ENCODE data around the gene TPM2.

TPM2 gene

GRCh38 chr9:35713578-35713977 lies 23.9 kb upstream of the TPM2 start:
- no peaks in the 10 kb centered on the region for H3K4me1 ChIP-seq (ENCODE audit: insufficient read depth, low read length)
- H3K36me3 ChIP-seq (ENCODE audit: insufficient read depth, low read length), result peaks cover 84% of the 10 kb centered on the region
- H3K9me3 ChIP-seq (ENCODE audit: low read length), result no peaks in the 10 kb centered on the region
- H2AFZ ChIP-seq (ENCODE audit: low read depth, low read length), result no peak overlapping the region
- no peak overlapping the region for H3K4me3 ChIP-seq (ENCODE audit: low read length)
- no peaks in the 10 kb centered on the region for H3K27me3 ChIP-seq (ENCODE audit: insufficient read depth, low read length)

DNA sequence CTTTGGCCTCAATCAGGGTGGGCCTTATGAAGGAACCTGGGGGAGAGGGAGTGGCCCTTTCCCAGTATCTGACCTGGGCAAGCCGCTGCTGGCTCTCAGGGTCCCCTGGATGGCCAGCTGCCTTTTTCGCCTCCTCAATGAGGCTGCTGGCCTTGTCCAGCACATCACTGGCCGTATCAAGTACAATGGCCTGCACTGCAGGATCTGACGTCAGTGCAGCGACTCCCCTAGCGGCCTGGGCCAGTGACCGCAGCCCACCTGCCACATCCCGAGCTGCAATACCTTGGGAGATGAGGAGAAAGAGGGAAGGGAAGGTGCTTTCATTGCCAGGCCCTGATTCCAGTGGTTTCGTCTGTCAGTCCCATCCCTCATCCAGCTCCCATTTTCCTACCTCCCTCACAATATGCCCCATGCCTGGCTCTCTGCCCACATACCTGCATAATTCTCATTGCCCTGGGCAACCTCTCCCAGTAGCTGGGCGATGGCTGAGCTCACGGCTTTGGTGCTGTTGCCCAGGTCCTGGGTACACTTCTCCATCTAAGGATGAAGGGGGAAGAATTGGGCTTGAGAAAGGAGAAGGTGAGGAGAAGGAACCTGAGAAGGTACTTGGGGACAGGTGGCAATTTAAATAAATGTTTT lies 23.2 kb upstream of the TPM2 start:
- H3K9me3 ChIP-seq (ENCODE audit: low read length), result no peaks in the 10 kb centered on the region
- H3K4me3 ChIP-seq (ENCODE audit: low read length), result no peak overlapping the region
- no peaks in the 10 kb centered on the region for H3K27me3 ChIP-seq (ENCODE audit: insufficient read depth, low read length)
- no peak overlapping the region for H2AFZ ChIP-seq (ENCODE audit: low read depth, low read length)
- H3K4me1 ChIP-seq (ENCODE audit: insufficient read depth, low read length), result no peaks in the 10 kb centered on the region
- peaks cover 84% of the 10 kb centered on the region for H3K36me3 ChIP-seq (ENCODE audit: insufficient read depth, low read length)

- no peaks in the 10 kb centered on the region for H3K9me3 ChIP-seq (ENCODE audit: low read length)
- H3K36me3 ChIP-seq (ENCODE audit: insufficient read depth, low read length), result peaks cover 84% of the 10 kb centered on the region
- no peak overlapping the region for H2AFZ ChIP-seq (ENCODE audit: low read depth, low read length)
- H3K4me3 ChIP-seq (ENCODE audit: low read length), result no peak overlapping the region
- H3K27me3 ChIP-seq (ENCODE audit: insufficient read depth, low read length), result no peaks in the 10 kb centered on the region
- H3K4me1 ChIP-seq (ENCODE audit: insufficient read depth, low read length), result no peaks in the 10 kb centered on the region
These were observed 22.0 kb upstream of the TPM2 start for GRCh38 chr9:35711501-35712428.

- no peak overlapping the region for H2AFZ ChIP-seq (ENCODE audit: low read depth, low read length)
- H3K9me3 ChIP-seq (ENCODE audit: low read length), result no peaks in the 10 kb centered on the region
- no peak overlapping the region for H3K4me3 ChIP-seq (ENCODE audit: low read length)
- H3K36me3 ChIP-seq (ENCODE audit: insufficient read depth, low read length), result peaks cover 84% of the 10 kb centered on the region
- H3K27me3 ChIP-seq (ENCODE audit: insufficient read depth, low read length), result no peaks in the 10 kb centered on the region
- H3K4me1 ChIP-seq (ENCODE audit: insufficient read depth, low read length), result no peaks in the 10 kb centered on the region
These were observed 21.2 kb upstream of the TPM2 start for GRCh38 chr9:35710818-35711500.

DNA sequence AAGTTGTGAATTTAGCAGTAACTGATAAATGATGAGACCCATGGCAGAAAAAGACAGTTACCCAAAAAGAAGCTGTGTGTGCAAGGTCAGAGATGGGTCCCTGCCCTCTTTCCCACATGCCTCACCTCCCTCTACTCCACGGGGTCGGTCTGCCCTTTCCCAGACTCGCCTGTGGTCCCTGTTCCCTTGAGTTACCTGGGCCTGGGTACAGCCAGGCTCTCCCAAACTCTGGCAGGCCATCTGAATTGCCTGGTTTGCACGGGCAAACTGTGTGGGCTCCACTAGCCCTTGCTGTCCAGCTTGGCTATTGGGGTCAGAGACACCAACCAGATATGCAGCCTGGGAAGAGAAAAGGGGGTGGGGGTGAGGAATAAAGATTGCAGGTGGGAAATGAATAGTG lies 18.4 kb upstream of the TPM2 start:
- H3K4me1 ChIP-seq (ENCODE audit: insufficient read depth, low read length), result no peaks in the 10 kb centered on the region
- peaks cover 90% of the 10 kb centered on the region for H3K36me3 ChIP-seq (ENCODE audit: insufficient read depth, low read length)
- no peaks in the 10 kb centered on the region for H3K27me3 ChIP-seq (ENCODE audit: insufficient read depth, low read length)
- no peaks in the 10 kb centered on the region for H3K9me3 ChIP-seq (ENCODE audit: low read length)
- no peak overlapping the region for H2AFZ ChIP-seq (ENCODE audit: low read depth, low read length)
- no peak overlapping the region for H3K4me3 ChIP-seq (ENCODE audit: low read length)

DNA sequence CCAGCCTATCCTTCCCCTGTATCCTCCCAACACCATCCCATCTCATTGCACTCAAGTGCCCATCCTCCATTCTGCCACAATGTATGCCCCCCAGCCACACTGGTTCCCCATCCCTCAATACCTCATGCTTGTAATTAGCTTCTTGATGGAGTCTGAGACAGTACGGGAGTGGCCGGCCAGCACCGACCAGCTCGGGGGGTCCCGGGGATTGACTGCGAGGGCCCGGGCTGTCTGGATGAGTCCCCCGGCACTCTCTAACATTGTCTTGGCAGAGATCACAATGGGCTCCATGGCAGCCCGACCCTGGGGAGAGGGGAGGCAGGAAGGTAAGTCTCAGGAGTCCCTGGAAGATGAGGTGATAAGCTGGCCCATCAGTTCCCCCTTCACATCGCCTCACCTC lies 17.2 kb upstream of the TPM2 start:
- Histone ChIP-seq H3K27me3 (ENCODE audit: insufficient read depth, low read length) (no peaks in the 10 kb centered on the region), H3K4me1 (ENCODE audit: insufficient read depth, low read length) (no peaks in the 10 kb centered on the region), H3K9me3 (ENCODE audit: low read length) (no peaks in the 10 kb centered on the region), H2AFZ (ENCODE audit: low read depth, low read length) (no peak overlapping the region), H3K36me3 (ENCODE audit: insufficient read depth, low read length) (peaks cover 90% of the 10 kb centered on the region), H3K4me3 (ENCODE audit: low read length) (no peak overlapping the region)

GRCh38 chr9:35705836-35706430 lies 16.2 kb upstream of the TPM2 start:
- Histone ChIP-seq H3K4me3 (ENCODE audit: low read length) (no peak overlapping the region), H3K27me3 (ENCODE audit: insufficient read depth, low read length) (no peaks in the 10 kb centered on the region), H3K4me1 (ENCODE audit: insufficient read depth, low read length) (no peaks in the 10 kb centered on the region)

DNA sequence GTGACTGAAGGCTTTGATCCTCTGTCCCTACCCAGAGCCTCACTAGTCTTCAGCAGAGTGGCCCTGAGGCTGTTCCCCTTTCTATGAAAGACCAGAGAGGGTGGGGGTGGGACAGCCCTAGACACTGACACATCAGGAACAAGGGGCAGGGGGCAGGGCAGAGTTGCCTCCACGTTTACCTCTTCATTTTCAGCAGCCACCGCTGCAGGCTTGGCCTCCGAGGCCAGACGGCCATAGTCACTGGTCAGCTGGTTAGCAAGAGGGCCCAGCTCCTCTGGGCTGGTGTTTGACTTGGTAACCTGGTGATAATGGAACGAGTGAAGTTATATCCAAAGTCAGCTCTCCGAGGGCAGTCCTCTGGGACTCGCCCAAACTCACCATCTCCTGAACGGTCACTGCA lies 15.6 kb upstream of the TPM2 start:
- Histone ChIP-seq H3K4me1 (ENCODE audit: insufficient read depth, low read length) (no peaks in the 10 kb centered on the region), H3K9me3 (ENCODE audit: low read length) (no peaks in the 10 kb centered on the region), H3K36me3 (ENCODE audit: insufficient read depth, low read length) (peaks cover 89% of the 10 kb centered on the region), H3K4me3 (ENCODE audit: low read length) (no peak overlapping the region), H3K27me3 (ENCODE audit: insufficient read depth, low read length) (no peaks in the 10 kb centered on the region), H2AFZ (ENCODE audit: low read depth, low read length) (no peak overlapping the region)

More at GRCh38 chr9:35705836-35706430, 16.2 kb upstream of the TPM2 start:
- Histone ChIP-seq H3K9me3 (ENCODE audit: low read length) (no peaks in the 10 kb centered on the region), H3K36me3 (ENCODE audit: insufficient read depth, low read length) (peaks cover 89% of the 10 kb centered on the region), H2AFZ (ENCODE audit: low read depth, low read length) (no peak overlapping the region)

DNA sequence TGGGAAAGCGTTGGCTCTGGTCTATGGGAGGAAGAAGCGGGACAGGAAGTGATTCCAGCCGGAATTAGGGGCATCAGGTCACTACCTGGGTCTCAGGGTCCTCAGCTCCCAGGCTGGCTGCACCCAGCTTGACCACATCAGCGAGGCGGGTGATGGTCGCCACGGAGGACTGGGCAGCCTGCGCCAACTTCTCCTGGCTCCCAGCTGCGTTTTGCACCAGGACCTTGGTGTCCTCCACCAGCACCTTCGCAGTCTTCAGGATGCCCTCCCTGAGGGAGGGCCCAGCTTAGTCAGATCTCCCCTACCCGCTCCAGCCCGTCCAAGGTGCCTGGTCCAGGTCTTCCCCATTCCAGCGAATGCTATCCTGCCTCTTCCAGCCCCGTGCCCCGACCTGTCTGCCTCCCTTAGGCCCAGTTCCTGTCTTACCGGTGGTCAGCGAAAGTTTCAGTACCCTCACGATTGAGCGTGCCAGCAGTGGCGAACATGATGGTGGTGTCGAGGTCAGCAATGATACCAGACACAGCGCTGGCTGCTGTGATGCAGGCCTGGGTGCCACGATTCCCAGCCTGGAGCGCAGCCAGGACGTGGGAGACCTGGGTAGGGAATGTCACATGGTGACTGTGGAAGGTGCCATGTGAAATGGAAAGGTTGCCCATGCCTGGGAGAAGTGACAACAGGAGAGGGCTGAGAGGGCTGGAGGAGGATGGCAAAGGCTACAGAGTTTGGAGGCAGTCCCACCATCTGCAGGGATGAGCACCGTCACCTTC lies 14.4 kb upstream of the TPM2 start:
- H3K36me3 ChIP-seq (ENCODE audit: insufficient read depth, low read length), result peaks cover 96% of the 10 kb centered on the region
- H3K4me1 ChIP-seq (ENCODE audit: insufficient read depth, low read length), result no peaks in the 10 kb centered on the region
- H2AFZ ChIP-seq (ENCODE audit: low read depth, low read length), result no peak overlapping the region
- no peaks in the 10 kb centered on the region for H3K27me3 ChIP-seq (ENCODE audit: insufficient read depth, low read length)
- H3K9me3 ChIP-seq (ENCODE audit: low read length), result no peaks in the 10 kb centered on the region
- H3K4me3 ChIP-seq (ENCODE audit: low read length), result no peak overlapping the region

GRCh38 chr9:35702696-35703095 lies 13.0 kb upstream of the TPM2 start:
- H3K4me1 ChIP-seq (ENCODE audit: insufficient read depth, low read length), result no peaks in the 10 kb centered on the region
- H3K36me3 ChIP-seq (ENCODE audit: insufficient read depth, low read length), result peaks cover 97% of the 10 kb centered on the region
- no peak overlapping the region for H3K4me3 ChIP-seq (ENCODE audit: low read length)
- no peaks in the 10 kb centered on the region for H3K9me3 ChIP-seq (ENCODE audit: low read length)
- no peaks in the 10 kb centered on the region for H3K27me3 ChIP-seq (ENCODE audit: insufficient read depth, low read length)
- H2AFZ ChIP-seq (ENCODE audit: low read depth, low read length), result no peak overlapping the region

DNA sequence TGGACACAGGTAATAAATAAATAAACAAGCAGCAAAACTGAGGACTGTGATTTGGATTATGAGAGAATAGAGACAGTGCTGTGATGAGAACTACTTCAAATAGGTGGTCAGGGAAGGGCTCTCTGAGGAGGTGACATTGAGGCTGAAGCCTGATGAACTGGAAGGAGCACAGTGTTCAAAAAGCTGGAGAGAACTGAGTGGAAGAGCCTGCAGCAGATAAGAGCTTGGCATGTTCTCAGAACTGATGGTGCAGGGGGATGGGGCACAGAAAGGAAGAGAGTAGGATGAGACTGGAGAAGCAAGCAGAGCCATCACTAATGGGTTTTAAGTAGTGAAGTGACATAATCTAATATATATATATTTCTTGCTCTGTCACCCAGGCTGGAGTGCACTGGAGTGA lies 11.2 kb upstream of the TPM2 start:
- Histone ChIP-seq H3K36me3 (ENCODE audit: insufficient read depth, low read length) (peaks cover 92% of the 10 kb centered on the region), H3K27me3 (ENCODE audit: insufficient read depth, low read length) (no peaks in the 10 kb centered on the region), H2AFZ (ENCODE audit: low read depth, low read length) (no peak overlapping the region), H3K4me3 (ENCODE audit: low read length) (no peak overlapping the region), H3K4me1 (ENCODE audit: insufficient read depth, low read length) (no peaks in the 10 kb centered on the region), H3K9me3 (ENCODE audit: low read length) (no peaks in the 10 kb centered on the region)

DNA sequence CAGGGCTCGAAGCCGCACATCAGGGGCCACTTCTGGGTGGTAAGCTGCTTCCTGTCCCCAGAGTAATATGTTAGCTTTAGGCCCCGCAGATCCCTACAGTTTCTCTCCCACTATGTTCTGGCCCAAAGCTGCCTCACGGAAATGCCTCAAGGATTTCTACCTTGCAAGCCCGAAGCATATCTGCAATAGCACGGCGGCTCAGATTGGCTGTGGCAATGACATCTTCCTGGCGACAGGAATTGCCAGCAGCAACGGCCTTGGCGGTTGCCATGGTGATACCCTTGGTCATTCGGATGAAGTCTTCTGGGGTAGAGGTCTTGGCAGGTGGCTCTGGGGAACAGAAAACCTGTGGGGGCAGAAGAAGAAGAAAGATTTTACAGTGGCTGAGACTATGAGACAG lies 10.3 kb upstream of the TPM2 start:
- Histone ChIP-seq H2AFZ (ENCODE audit: low read depth, low read length) (no peak overlapping the region), H3K4me1 (ENCODE audit: insufficient read depth, low read length) (no peaks in the 10 kb centered on the region), H3K36me3 (ENCODE audit: insufficient read depth, low read length) (peaks cover 85% of the 10 kb centered on the region), H3K27me3 (ENCODE audit: insufficient read depth, low read length) (no peaks in the 10 kb centered on the region), H3K9me3 (ENCODE audit: low read length) (no peaks in the 10 kb centered on the region), H3K4me3 (ENCODE audit: low read length) (no peak overlapping the region)
